Neutrophil (primary cell): ENCODE results near the gene DCAF12.

Source experiments
- H3K27ac ChIP-seq: fragments of 200-600 bp; sonication (generic); 2 replicates; pipeline ENCODE4 v1.5.1; 2016; ENCODE audit warnings: mild to moderate bottlenecking, moderate library complexity
- H3K27me3 ChIP-seq: fragments of 200-600 bp; sonication (generic); 2 replicates; pipeline ENCODE4 v1.6.0; 2016; ENCODE audit warnings: mild to moderate bottlenecking
- H3K36me3 ChIP-seq: fragments of 200-600 bp; sonication (generic); 2 replicates; pipeline ENCODE4 v1.5.1; 2017
- H3K4me1 ChIP-seq, 2 experiments: fragments of 200-600 bp in 1 of 2; sonication (generic) in 1 of 2; 1 replicate in 1 of 2; 2 replicates in 1 of 2; pipeline versions ENCODE4 v1.5.1 to v1.6.1; 2013 to 2016; ENCODE audit warnings: low read depth in 1 of 2, low read length in 1 of 2, mild to moderate bottlenecking in 1 of 2, moderate library complexity in 1 of 2; ENCODE audit not compliant: control insufficient read depth in 1 of 2, insufficient read depth in 1 of 2
- H3K4me3 ChIP-seq, 2 experiments: fragments of 200-600 bp in 1 of 2; sonication (generic) in 1 of 2; 1 replicate in 1 of 2; 2 replicates in 1 of 2; pipeline ENCODE4 v1.5.1; 2013 to 2016; ENCODE audit warnings: low read depth in 1 of 2, low read length in 1 of 2, mild to moderate bottlenecking in 1 of 2, moderate library complexity in 1 of 2
- H3K9me3 ChIP-seq: fragments of 200-600 bp; sonication (generic); 2 replicates; pipeline ENCODE4 v1.5.1; 2016
- CTCF ChIP-seq: fragments of 200-600 bp; sonication (generic); IDR thresholded peaks from 2 replicates; pipeline ENCODE4 v1.5.1; 2016; ENCODE audit warnings: antibody characterized with exemption

The DCAF12 gene

GRCh38 chr9:34087370-34087769, 39.1 kb downstream of the DCAF12 start:
- Histone ChIP-seq H3K4me1 (no peaks in the 10 kb centered on the region), H3K36me3 (peaks cover 87% of the 10 kb centered on the region), H3K4me3 (no peak overlapping the region), H3K27ac (peak overlapping the region; percentile 17), H3K27me3 (no peaks in the 10 kb centered on the region), H3K9me3 (peaks cover 8% of the 10 kb centered on the region)
- TF ChIP-seq CTCF: no peak

GRCh38 chr9:34086864-34087263, 39.6 kb downstream of the DCAF12 start:
- Histone ChIP-seq H3K27me3 (no peaks in the 10 kb centered on the region), H3K9me3 (peaks cover 8% of the 10 kb centered on the region), H3K4me1 (no peaks in the 10 kb centered on the region), H3K27ac (peak overlapping the region; percentile 17), H3K4me3 (no peak overlapping the region), H3K36me3 (peaks cover 82% of the 10 kb centered on the region)
- TF ChIP-seq CTCF: no peak

- Histone ChIP-seq H3K4me3 (no peak overlapping the region), H3K36me3 (peaks cover 72% of the 10 kb centered on the region), H3K9me3 (peaks cover 8% of the 10 kb centered on the region), H3K4me1 (no peaks in the 10 kb centered on the region), H3K27ac (no peak overlapping the region), H3K27me3 (no peaks in the 10 kb centered on the region)
- TF ChIP-seq CTCF: no peak
Observed at GRCh38 chr9:34085581-34086500, 40.7 kb downstream of the DCAF12 start.

- no peaks in the 10 kb centered on the region for H3K27me3 ChIP-seq
- no peak overlapping the region for H3K4me3 ChIP-seq
- no peak for TF ChIP-seq CTCF
- H3K9me3 ChIP-seq: peaks cover 8% of the 10 kb centered on the region
- H3K27ac ChIP-seq: no peak overlapping the region
- H3K36me3 ChIP-seq: peaks cover 59% of the 10 kb centered on the region
- no peaks in the 10 kb centered on the region for H3K4me1 ChIP-seq
Observed at GRCh38 chr9:34084562-34084961, 41.9 kb downstream of the DCAF12 start.

GRCh38 chr9:34079181-34079580, 47.3 kb downstream of the DCAF12 start:
- Histone ChIP-seq H3K4me3 (no peak overlapping the region), H3K9me3 (no peaks in the 10 kb centered on the region), H3K27ac (no peak overlapping the region), H3K4me1 (no peaks in the 10 kb centered on the region), H3K27me3 (no peaks in the 10 kb centered on the region), H3K36me3 (peaks cover 5% of the 10 kb centered on the region)
- no peak for TF ChIP-seq CTCF
